Astrocyte (in vitro differentiated cells and primary cell): Measurements from ENCODE around the gene PTPRD. TPM values are rescaled to one million over a fixed set of nuclear protein-coding genes. Genes with fewer than 3 reads are reported as not detected.

Source experiments
- DNase-seq: peaks from one replicate; pipeline ENCODE4 v3.0.0-alpha.2; 2010; ENCODE audit warnings: low read depth
- FAIRE-seq: peaks from 2 replicates; lab custom pipeline; 2011; peaks lifted over from hg19 to GRCh38; lab: Jason Lieb, UNC
- H2AFZ ChIP-seq: 2 replicates; pipeline ENCODE4 v1.6.0; 2012; ENCODE audit warnings: low read depth, low read length, inconsistent platforms
- H3K27ac ChIP-seq: 2 replicates; pipeline ENCODE4 v1.5.1; 2011; ENCODE audit warnings: low read depth, low read length, inconsistent platforms
- H3K27me3 ChIP-seq: 2 replicates; pipeline ENCODE4 v1.6.0; 2011; ENCODE audit warnings: low read length, inconsistent platforms; ENCODE audit not compliant: insufficient read depth
- H3K36me3 ChIP-seq: 2 replicates; pipeline ENCODE4 v1.5.1; 2011; ENCODE audit warnings: low read length, inconsistent platforms; ENCODE audit not compliant: insufficient read depth
- H3K4me1 ChIP-seq: 2 replicates; pipeline ENCODE4 v1.5.1; 2011; ENCODE audit warnings: low read length, inconsistent platforms; ENCODE audit not compliant: insufficient read depth
- H3K4me2 ChIP-seq: 2 replicates; pipeline ENCODE4 v1.6.0; 2012; ENCODE audit warnings: low read length, inconsistent platforms
- H3K4me3 ChIP-seq: 2 replicates; pipeline ENCODE4 v1.5.1; 2011; ENCODE audit warnings: low read depth, mild to moderate bottlenecking, low read length, inconsistent platforms; ENCODE audit not compliant: insufficient read depth
- H3K79me2 ChIP-seq: 2 replicates; pipeline ENCODE4 v1.6.0; 2012; ENCODE audit warnings: mild to moderate bottlenecking, low read length, inconsistent platforms; ENCODE audit not compliant: insufficient read depth
- H3K9ac ChIP-seq: 2 replicates; pipeline ENCODE4 v1.6.0; 2012; ENCODE audit warnings: mild to moderate bottlenecking, low read length, inconsistent platforms
- H3K9me3 ChIP-seq: 2 replicates; pipeline ENCODE4 v1.5.1; 2012; ENCODE audit warnings: low read depth, mild to moderate bottlenecking, low read length, inconsistent platforms; ENCODE audit not compliant: insufficient read depth
- H4K20me1 ChIP-seq: 2 replicates; pipeline ENCODE4 v1.6.0; 2012; ENCODE audit warnings: low read length, inconsistent platforms; ENCODE audit not compliant: insufficient read depth
- H3K27ac Mint-ChIP-seq: one replicate; pipeline ENCODE4 v1.8.0; 2021; ENCODE audit warnings: mild to moderate bottlenecking, mixed read lengths; ENCODE audit not compliant: unreplicated experiment
- H3K27me3 Mint-ChIP-seq: one replicate; pipeline ENCODE4 v1.8.0; 2021; ENCODE audit warnings: low read depth, mixed read lengths; ENCODE audit not compliant: unreplicated experiment
- H3K36me3 Mint-ChIP-seq: one replicate; pipeline ENCODE4 v1.8.0; 2021; ENCODE audit warnings: low read depth, mixed read lengths; ENCODE audit not compliant: unreplicated experiment
- H3K4me1 Mint-ChIP-seq: one replicate; pipeline ENCODE4 v1.8.0; 2021; ENCODE audit warnings: low read depth, mixed read lengths; ENCODE audit not compliant: unreplicated experiment
- H3K4me3 Mint-ChIP-seq: one replicate; pipeline ENCODE4 v1.8.0; 2021; ENCODE audit warnings: mild to moderate bottlenecking, moderate library complexity, mixed read lengths; ENCODE audit not compliant: unreplicated experiment
- H3K9me3 Mint-ChIP-seq: one replicate; pipeline ENCODE4 v1.8.0; 2021; ENCODE audit warnings: mild to moderate bottlenecking, mixed read lengths; ENCODE audit not compliant: unreplicated experiment
- EZH2 ChIP-seq: IDR thresholded peaks from 2 replicates; pipeline ENCODE4 v1.6.1; 2012; ENCODE audit warnings: mild to moderate bottlenecking, low read length, inconsistent platforms; ENCODE audit not compliant: insufficient read depth
- total RNA-seq: library from RNA; stranded (reverse); gene quantifications from 2 replicates; pipeline ENCODE4 v1.2.1, GENCODE V29; 2021
- TF ChIP-seq, protein P1 (sequence below): IDR thresholded peaks from 2 replicates; pipeline ENCODE4 v1.5.1; 2011; ENCODE audit warnings: low read depth, mild to moderate bottlenecking, inconsistent platforms, low read length, moderate library complexity; ENCODE audit not compliant: insufficient read depth

Gene PTPRD
- total RNA-seq, 1 donor from 2014 or later = 88.1 TPM

DNA sequence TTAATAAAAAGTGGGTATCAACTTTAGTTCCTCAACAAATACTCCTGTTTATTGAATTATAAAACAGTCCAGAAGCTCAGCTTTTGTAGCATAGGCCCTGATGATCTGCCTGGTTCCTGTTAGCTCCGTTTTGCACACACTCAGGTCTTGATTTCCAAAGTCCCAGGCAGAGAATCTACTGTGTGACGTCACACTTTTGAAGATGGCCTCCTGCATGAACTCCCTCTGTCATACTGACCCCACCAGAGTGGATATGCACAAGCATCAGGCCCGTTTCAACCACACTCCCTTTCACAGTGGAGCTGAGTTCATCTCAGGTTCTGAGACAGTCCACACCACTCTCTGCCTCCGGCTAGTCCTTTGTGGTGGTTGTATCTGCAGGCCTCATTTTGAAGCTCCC, 353.1 kb downstream of the PTPRD start:
- Histone ChIP-seq H3K27me3 (no peaks in the 10 kb centered on the region), H3K4me3 (no peak overlapping the region), H3K4me1 (peaks cover 1% of the 10 kb centered on the region), H2AFZ (no peak overlapping the region), H3K27ac (no peak overlapping the region), H4K20me1 (no peaks in the 10 kb centered on the region), H3K36me3 (no peaks in the 10 kb centered on the region), H3K9me3 (peaks cover 5% of the 10 kb centered on the region), H3K9ac (no peak overlapping the region), H3K79me2 (no peaks in the 10 kb centered on the region), H3K4me2 (no peak overlapping the region)
- Mint-ChIP-seq H3K9me3 (peaks cover 7% of the 10 kb centered on the region), H3K4me3 (no peak overlapping the region), H3K36me3 (peaks cover 3% of the 10 kb centered on the region), H3K4me1 (no peaks in the 10 kb centered on the region), H3K27ac (no peak overlapping the region), H3K27me3 (no peaks in the 10 kb centered on the region)
- DNase-seq (no peak), FAIRE-seq (no peak)
- TF ChIP-seq, protein P1, sequence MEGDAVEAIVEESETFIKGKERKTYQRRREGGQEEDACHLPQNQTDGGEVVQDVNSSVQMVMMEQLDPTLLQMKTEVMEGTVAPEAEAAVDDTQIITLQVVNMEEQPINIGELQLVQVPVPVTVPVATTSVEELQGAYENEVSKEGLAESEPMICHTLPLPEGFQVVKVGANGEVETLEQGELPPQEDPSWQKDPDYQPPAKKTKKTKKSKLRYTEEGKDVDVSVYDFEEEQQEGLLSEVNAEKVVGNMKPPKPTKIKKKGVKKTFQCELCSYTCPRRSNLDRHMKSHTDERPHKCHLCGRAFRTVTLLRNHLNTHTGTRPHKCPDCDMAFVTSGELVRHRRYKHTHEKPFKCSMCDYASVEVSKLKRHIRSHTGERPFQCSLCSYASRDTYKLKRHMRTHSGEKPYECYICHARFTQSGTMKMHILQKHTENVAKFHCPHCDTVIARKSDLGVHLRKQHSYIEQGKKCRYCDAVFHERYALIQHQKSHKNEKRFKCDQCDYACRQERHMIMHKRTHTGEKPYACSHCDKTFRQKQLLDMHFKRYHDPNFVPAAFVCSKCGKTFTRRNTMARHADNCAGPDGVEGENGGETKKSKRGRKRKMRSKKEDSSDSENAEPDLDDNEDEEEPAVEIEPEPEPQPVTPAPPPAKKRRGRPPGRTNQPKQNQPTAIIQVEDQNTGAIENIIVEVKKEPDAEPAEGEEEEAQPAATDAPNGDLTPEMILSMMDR = no peak
- no peak for TF ChIP-seq EZH2

DNA sequence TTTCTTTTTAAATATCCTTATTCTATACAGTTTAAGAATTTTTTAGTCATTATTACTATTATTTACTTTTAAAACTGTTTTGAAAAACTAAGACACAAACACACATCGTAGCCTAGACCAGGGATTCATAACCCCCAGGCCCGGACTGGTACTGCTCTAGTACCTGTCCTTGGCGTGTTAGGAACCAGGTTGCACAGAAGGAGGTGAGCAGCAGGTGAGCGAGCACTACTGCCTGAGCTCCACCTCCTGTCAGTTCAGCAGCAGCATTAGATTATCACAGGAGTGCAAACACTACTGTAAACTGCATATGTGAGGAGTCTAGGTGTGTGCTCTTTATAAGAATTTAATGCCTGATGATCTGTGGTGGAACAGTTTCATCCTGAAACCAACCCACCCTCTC, 357.0 kb downstream of the PTPRD start:
- Histone ChIP-seq H3K9me3 (no peaks in the 10 kb centered on the region), H3K4me2 (no peak overlapping the region), H3K9ac (no peak overlapping the region), H3K27me3 (no peaks in the 10 kb centered on the region), H3K36me3 (no peaks in the 10 kb centered on the region), H3K4me1 (peaks cover 6% of the 10 kb centered on the region), H3K27ac (no peak overlapping the region), H4K20me1 (no peaks in the 10 kb centered on the region), H2AFZ (no peak overlapping the region), H3K79me2 (no peaks in the 10 kb centered on the region), H3K4me3 (no peak overlapping the region)
- DNase-seq (no peak), FAIRE-seq (no peak)
- Mint-ChIP-seq H3K27ac (no peak overlapping the region), H3K9me3 (no peaks in the 10 kb centered on the region), H3K4me3 (no peak overlapping the region), H3K4me1 (peaks cover 1% of the 10 kb centered on the region), H3K36me3 (no peaks in the 10 kb centered on the region), H3K27me3 (no peaks in the 10 kb centered on the region)
- TF ChIP-seq EZH2 = no peak
- TF ChIP-seq, protein P1 = no peak

DNA sequence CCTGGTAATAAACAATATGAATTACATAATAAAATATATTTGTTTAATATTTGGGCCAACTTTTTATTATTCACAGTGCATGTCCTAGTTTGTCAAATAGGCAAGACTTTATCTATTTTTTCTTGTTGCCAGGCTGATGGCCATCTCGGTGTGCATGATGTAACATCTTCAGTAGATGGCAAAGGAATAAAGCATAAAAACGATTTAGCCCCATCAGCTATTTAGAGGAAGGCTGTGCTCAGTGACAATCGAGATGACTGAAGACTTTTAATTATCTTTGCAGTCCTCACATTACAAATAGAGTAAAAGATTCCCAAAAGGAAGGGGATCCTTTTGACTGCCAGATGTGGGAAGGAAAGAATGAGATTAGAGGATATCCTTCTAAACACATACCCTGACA, 358.5 kb downstream of the PTPRD start:
- no peak overlapping the region for H3K4me3 ChIP-seq
- H2AFZ ChIP-seq = no peak overlapping the region
- peaks cover 6% of the 10 kb centered on the region for H3K4me1 ChIP-seq
- no peak for DNase-seq
- H3K4me2 ChIP-seq = no peak overlapping the region
- Mint-ChIP-seq H3K27me3 (no peaks in the 10 kb centered on the region), H3K4me3 (no peak overlapping the region), H3K36me3 (no peaks in the 10 kb centered on the region), H3K4me1 (peaks cover 1% of the 10 kb centered on the region), H3K27ac (no peak overlapping the region), H3K9me3 (no peaks in the 10 kb centered on the region)
- FAIRE-seq = no peak
- no peaks in the 10 kb centered on the region for H3K79me2 ChIP-seq
- no peak overlapping the region for H3K9ac ChIP-seq
- H3K27ac ChIP-seq = no peak overlapping the region
- H4K20me1 ChIP-seq = no peaks in the 10 kb centered on the region
- no peaks in the 10 kb centered on the region for H3K27me3 ChIP-seq
- H3K9me3 ChIP-seq = no peaks in the 10 kb centered on the region
- TF ChIP-seq EZH2 = no peak
- TF ChIP-seq, protein P1 = no peak
- no peaks in the 10 kb centered on the region for H3K36me3 ChIP-seq
